Hepatocyte (in vitro differentiated cells): ENCODE results near the gene FAM163A. TPM values are rescaled to one million over a fixed set of nuclear protein-coding genes. Genes with fewer than 3 reads are reported as not detected.

Source experiments
- DNase-seq: peaks from one replicate; pipeline ENCODE4 v3.0.0-alpha.2; 2016; ENCODE audit warnings: low spot score
- H2AFZ ChIP-seq: fragments of 200-600 bp; sonication (generic); 2 replicates; pipeline ENCODE4 v1.6.0; 2016; ENCODE audit warnings: antibody characterized with exemption, mild to moderate bottlenecking
- H3K27ac ChIP-seq: fragments of 200-600 bp; sonication (generic); 2 replicates; pipeline ENCODE4 v1.5.1; 2016; ENCODE audit warnings: mild to moderate bottlenecking
- H3K27me3 ChIP-seq: fragments of 200-600 bp; sonication (generic); 2 replicates; pipeline ENCODE4 v1.6.1; 2016
- H3K36me3 ChIP-seq: fragments of 200-600 bp; sonication (generic); replicated peaks from 2 replicates; pipeline ENCODE4 v1.5.1; 2016; ENCODE audit warnings: low read depth; ENCODE audit not compliant: insufficient read depth
- H3K4me1 ChIP-seq: fragments of 200-600 bp; sonication (generic); 2 replicates; pipeline ENCODE4 v1.5.1; 2016; ENCODE audit warnings: mild to moderate bottlenecking, moderate library complexity; ENCODE audit not compliant: insufficient read depth
- H3K4me2 ChIP-seq: fragments of 200-600 bp; sonication (generic); 2 replicates; pipeline ENCODE4 v1.6.0; 2016
- H3K4me3 ChIP-seq: fragments of 200-600 bp; sonication (generic); 2 replicates; pipeline ENCODE4 v1.5.1; 2016; ENCODE audit warnings: mild to moderate bottlenecking
- H3K79me2 ChIP-seq: fragments of 200-600 bp; sonication (generic); 2 replicates; pipeline ENCODE4 v1.6.0; 2017; ENCODE audit warnings: mild to moderate bottlenecking
- H3K9me2 ChIP-seq: fragments of 200-600 bp; sonication (generic); replicated peaks from 2 replicates; pipeline ENCODE4 v1.6.0; 2017; ENCODE audit warnings: mild to moderate bottlenecking; ENCODE audit not compliant: insufficient read depth
- H3K9me3 ChIP-seq: fragments of 200-600 bp; sonication (generic); 2 replicates; pipeline ENCODE4 v1.5.1; 2016; ENCODE audit warnings: low read depth, mild to moderate bottlenecking
- H4K20me1 ChIP-seq: fragments of 200-600 bp; sonication (generic); 2 replicates; pipeline ENCODE4 v1.6.0; 2016; ENCODE audit warnings: mild to moderate bottlenecking; ENCODE audit not compliant: insufficient read depth, poor library complexity, severe bottlenecking
- CTCF ChIP-seq: fragments of 200-600 bp; sonication (generic); IDR thresholded peaks from 2 replicates; pipeline ENCODE4 v1.5.1; 2016; ENCODE audit warnings: antibody characterized with exemption, mild to moderate bottlenecking; ENCODE audit not compliant: poor library complexity
- EZH2 ChIP-seq: fragments of 200-600 bp; sonication (generic); IDR thresholded peaks from 2 replicates; pipeline ENCODE4 v1.6.1; 2016; ENCODE audit warnings: antibody characterized with exemption, mild to moderate bottlenecking, borderline replicate concordance
- EZH2phosphoT487 ChIP-seq: fragments of 200-600 bp; sonication (generic); IDR thresholded peaks from one replicate; pipeline ENCODE4 v1.6.1; 2018; ENCODE audit warnings: antibody characterized with exemption, mild to moderate bottlenecking, low read depth, moderate library complexity; ENCODE audit not compliant: unreplicated experiment, severe bottlenecking
- WGBS: methylation state at CpG from one replicate; pipeline ENCODE4 v1.1.6; 2016; ENCODE audit warnings: low lambda C conversion rate; ENCODE audit errors: missing lambda C conversion rate; 5-methylcytosine and 5-hydroxymethylcytosine counted together
- polyA plus RNA-seq: library from polyadenylated mRNA; unstranded; fragments of >200 nt; fragmentation: Nextera tagmentation; extraction: Ambion mirVana; gene quantifications from 2 replicates; pipeline ENCODE4 v1.2.1, GENCODE V29; 2016
- total RNA-seq: library from RNA; depleted of rRNA; stranded (reverse); fragments of >200 nt; gene quantifications from 2 replicates; pipeline ENCODE4 v1.2.3, GENCODE V29; 2014

FAM163A gene
- total and polyA plus RNA-seq, 2 experiments from 2014 or later, result 0.43 to 0.87 TPM

GRCh38 chr1:179817056-179817455 is 74.0 kb downstream of the FAM163A start:
- TF ChIP-seq EZH2phosphoT487, result no peak
- no peak for TF ChIP-seq EZH2
- no peak for TF ChIP-seq CTCF
- 92% methylated on average over 8 of the region's 8 CpGs for WGBS
- no peaks in the 10 kb centered on the region for H3K9me3 ChIP-seq
- no peaks in the 10 kb centered on the region for H4K20me1 ChIP-seq
- H3K27me3 ChIP-seq, result no peaks in the 10 kb centered on the region
- no peaks in the 10 kb centered on the region for H3K36me3 ChIP-seq
- no peaks in the 10 kb centered on the region for H3K79me2 ChIP-seq
- DNase-seq, result no peak
- H3K27ac ChIP-seq, result no peak overlapping the region
- H3K4me2 ChIP-seq, result no peak overlapping the region
- H3K9me2 ChIP-seq, result no peaks in the 10 kb centered on the region
- H2AFZ ChIP-seq, result no peak overlapping the region
- H3K4me1 ChIP-seq, result peaks cover 5% of the 10 kb centered on the region
- no peak overlapping the region for H3K4me3 ChIP-seq

- Histone ChIP-seq H3K4me1 (peaks cover 5% of the 10 kb centered on the region), H3K36me3 (no peaks in the 10 kb centered on the region), H3K9me3 (no peaks in the 10 kb centered on the region), H3K9me2 (no peaks in the 10 kb centered on the region), H3K27ac (no peak overlapping the region), H3K4me3 (no peak overlapping the region), H3K79me2 (no peaks in the 10 kb centered on the region), H4K20me1 (no peaks in the 10 kb centered on the region), H3K4me2 (no peak overlapping the region), H2AFZ (no peak overlapping the region), H3K27me3 (no peaks in the 10 kb centered on the region)
- TF ChIP-seq EZH2phosphoT487 (no peak), EZH2 (no peak), CTCF (no peak)
- 81% methylated on average over 8 of the region's 8 CpGs for WGBS
- no peak for DNase-seq
These were observed 74.7 kb downstream of the FAM163A start for GRCh38 chr1:179817789-179818188.

GRCh38 chr1:179818260-179818659 is 75.2 kb downstream of the FAM163A start:
- no peaks in the 10 kb centered on the region for H3K9me3 ChIP-seq
- no peak overlapping the region for H2AFZ ChIP-seq
- no peaks in the 10 kb centered on the region for H3K36me3 ChIP-seq
- H3K79me2 ChIP-seq, result no peaks in the 10 kb centered on the region
- H3K4me3 ChIP-seq, result no peak overlapping the region
- 90% methylated on average over 7 of the region's 7 CpGs for WGBS
- H3K27ac ChIP-seq, result no peak overlapping the region
- no peaks in the 10 kb centered on the region for H4K20me1 ChIP-seq
- H3K27me3 ChIP-seq, result no peaks in the 10 kb centered on the region
- H3K4me1 ChIP-seq, result peaks cover 5% of the 10 kb centered on the region
- H3K4me2 ChIP-seq, result no peak overlapping the region
- TF ChIP-seq EZH2 (no peak), EZH2phosphoT487 (no peak)
- no peak for DNase-seq
- H3K9me2 ChIP-seq, result no peaks in the 10 kb centered on the region

- DNase-seq, result no peak
- no peaks in the 10 kb centered on the region for H3K9me3 ChIP-seq
- no peaks in the 10 kb centered on the region for H3K9me2 ChIP-seq
- H4K20me1 ChIP-seq, result no peaks in the 10 kb centered on the region
- H3K4me1 ChIP-seq, result peaks cover 5% of the 10 kb centered on the region
- no peak overlapping the region for H3K27ac ChIP-seq
- H3K4me3 ChIP-seq, result no peak overlapping the region
- H3K27me3 ChIP-seq, result no peaks in the 10 kb centered on the region
- H3K79me2 ChIP-seq, result no peaks in the 10 kb centered on the region
- TF ChIP-seq CTCF, result no peak
- no peak for TF ChIP-seq EZH2
- TF ChIP-seq EZH2phosphoT487, result no peak
- no peak overlapping the region for H3K4me2 ChIP-seq
- 74% methylated on average over 12 of the region's 14 CpGs for WGBS
- H2AFZ ChIP-seq, result no peak overlapping the region
- no peaks in the 10 kb centered on the region for H3K36me3 ChIP-seq
These were observed 75.7 kb downstream of the FAM163A start for GRCh38 chr1:179818743-179819173.
